Immature natural killer cell (primary cell): Measurements from ENCODE around the gene AMN. TPM values are rescaled to one million over a fixed set of nuclear protein-coding genes. Genes with fewer than 3 reads are reported as not detected.

Experiments used
- DNase-seq, 3 donors: peaks; one replicate each; pipeline ENCODE4 v3.0.0; 2022; ENCODE audit warnings: mixed read lengths in 1 of 3
- H3K27ac Mint-ChIP-seq, 6 donors: one replicate each; pipeline ENCODE4 v1.8.0; 2020; ENCODE audit warnings: mixed read lengths in 6 of 6, mild to moderate bottlenecking in 5 of 6, inconsistent platforms in 4 of 6, moderate library complexity in 3 of 6
- H3K27me3 Mint-ChIP-seq, 3 donors: one replicate each; pipeline ENCODE4 v1.8.0; 2020 to 2021; ENCODE audit warnings: low read depth in 3 of 3, mild to moderate bottlenecking in 3 of 3, mixed read lengths in 3 of 3, moderate library complexity in 3 of 3, inconsistent platforms in 1 of 3
- H3K36me3 Mint-ChIP-seq, 3 donors: one replicate each; pipeline ENCODE4 v1.8.0; 2020; ENCODE audit warnings: mixed read lengths in 3 of 3, inconsistent platforms in 2 of 3, mild to moderate bottlenecking in 2 of 3
- H3K4me1 Mint-ChIP-seq, 2 donors: one replicate each; pipeline ENCODE4 v1.8.0; 2020; ENCODE audit warnings: inconsistent platforms in 2 of 2, mild to moderate bottlenecking in 2 of 2, mixed read lengths in 2 of 2, moderate library complexity in 1 of 2
- H3K4me3 Mint-ChIP-seq, 5 donors: one replicate each; pipeline ENCODE4 v1.8.0; 2020; ENCODE audit warnings: mild to moderate bottlenecking in 5 of 5, mixed read lengths in 5 of 5, inconsistent platforms in 3 of 5, moderate library complexity in 3 of 5
- H3K9me3 Mint-ChIP-seq, 6 donors: one replicate each; pipeline ENCODE4 v1.8.0; 2020; ENCODE audit warnings: mild to moderate bottlenecking in 6 of 6, mixed read lengths in 6 of 6, inconsistent platforms in 4 of 6, moderate library complexity in 3 of 6
- polyA plus RNA-seq, 3 donors: library from polyadenylated mRNA; unstranded; fragments of 300-500 nt; fragmentation: Illumina TruSeq; gene quantifications; one replicate each; pipeline ENCODE4 v1.2.3, GENCODE V29; 2021

Gene AMN
- polyA plus RNA-seq, 3 donors from 2014 or later, result 0.52 to 1.2 TPM; not detected in 1

DNA sequence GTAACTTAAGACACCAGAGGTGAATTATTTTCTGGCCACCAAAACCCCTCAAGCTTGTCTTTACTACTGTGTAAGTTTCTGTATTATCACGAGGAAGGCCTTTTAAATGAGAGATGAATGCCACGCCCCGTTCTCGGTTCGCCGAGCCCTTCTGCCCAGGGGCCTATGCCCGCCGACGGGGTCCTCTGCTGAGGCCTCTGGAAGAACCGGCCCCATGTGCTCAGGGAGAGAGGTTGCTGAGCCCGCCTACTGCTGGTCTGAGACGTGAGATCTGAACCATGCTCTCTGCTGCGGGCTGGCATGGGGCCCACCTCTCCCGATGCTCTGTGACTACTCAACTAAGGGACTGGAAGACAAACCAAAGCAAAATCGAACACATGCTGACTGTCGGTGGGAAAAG lies 21.0 kb downstream of the AMN start:
- Mint-ChIP-seq H3K4me3 (no peak overlapping the region), H3K27me3 (no peaks in the 10 kb centered on the region), H3K27ac (no peak overlapping the region), H3K36me3 (no peaks in the 10 kb centered on the region), H3K9me3 (no peaks in the 10 kb centered on the region), H3K4me1 (peaks cover 4 to 6% of the 10 kb centered on the region in 2 donors)
- DNase-seq, result no peak

DNA sequence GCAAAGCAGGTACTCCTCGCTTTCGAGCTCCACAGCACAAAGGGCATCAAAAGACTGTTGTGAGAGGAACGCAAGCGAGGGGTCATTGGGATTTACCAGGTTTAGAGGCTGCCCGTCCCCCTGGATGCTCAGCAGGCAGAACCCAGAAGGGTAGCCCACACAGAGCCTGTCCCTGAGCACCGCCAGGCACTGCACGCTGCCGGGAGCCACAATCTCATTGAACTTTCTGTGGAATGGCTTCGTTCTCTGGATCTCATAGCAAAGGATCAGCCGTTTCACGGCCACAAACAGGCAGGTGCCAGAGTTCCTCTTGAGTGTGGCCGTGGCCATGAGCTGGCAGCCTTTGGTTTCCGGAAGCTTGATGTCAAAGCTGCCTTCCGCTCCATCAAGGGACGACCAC lies 21.5 kb downstream of the AMN start:
- DNase-seq, result no peak
- Mint-ChIP-seq H3K4me3 (no peak overlapping the region), H3K4me1 (peaks cover 8 to 10% of the 10 kb centered on the region in 2 donors), H3K36me3 (no peaks in the 10 kb centered on the region), H3K27me3 (no peaks in the 10 kb centered on the region), H3K27ac (no peak overlapping the region), H3K9me3 (no peaks in the 10 kb centered on the region)

DNA sequence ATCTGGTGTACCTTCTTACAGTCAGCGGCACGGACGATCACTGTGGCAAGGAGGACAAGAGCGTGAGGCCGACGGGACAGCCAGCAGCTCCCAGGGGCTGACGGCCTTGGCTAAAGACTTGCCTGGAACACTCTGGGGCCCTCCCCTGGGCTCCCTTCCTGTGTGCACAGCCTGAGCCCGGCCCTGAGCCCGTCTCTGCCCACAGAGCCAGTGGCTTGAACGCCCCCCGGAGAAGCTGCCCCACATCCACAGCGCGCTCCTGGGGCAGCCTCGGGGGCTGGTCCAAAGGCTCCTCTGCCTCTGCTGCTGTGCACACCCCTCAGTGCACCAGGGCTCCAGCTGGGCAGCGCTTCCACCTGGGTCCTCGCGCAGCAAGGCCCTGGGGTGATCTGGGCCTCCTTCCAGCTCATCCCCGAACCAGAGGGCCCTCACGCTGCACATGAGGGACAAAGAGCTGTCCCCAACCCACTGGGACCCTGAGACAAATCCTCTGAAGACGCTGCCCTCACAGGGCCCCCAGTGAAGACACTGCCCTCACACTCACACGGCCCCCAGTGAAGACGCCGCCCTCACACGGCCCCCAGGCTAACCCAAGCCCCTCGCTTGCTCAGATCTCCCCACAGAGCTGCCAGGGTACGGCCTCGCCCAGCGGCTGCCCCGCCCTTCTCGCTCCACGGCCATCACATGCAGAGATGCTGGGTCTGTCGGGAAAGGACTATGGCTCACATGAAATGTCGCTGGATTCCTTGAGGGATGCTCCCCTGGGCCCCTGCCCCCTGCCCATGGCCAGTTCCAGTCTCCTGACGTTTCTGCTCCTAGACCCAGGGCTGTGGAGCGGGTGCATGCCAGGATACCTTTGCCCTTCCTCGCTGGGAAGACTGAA lies 22.2 kb downstream of the AMN start:
- no peak overlapping the region for H3K27ac Mint-ChIP-seq
- H3K36me3 Mint-ChIP-seq, result no peaks in the 10 kb centered on the region
- H3K4me1 Mint-ChIP-seq, result peaks cover 14 to 17% of the 10 kb centered on the region in 2 donors
- no peak overlapping the region for H3K4me3 Mint-ChIP-seq
- no peak for DNase-seq
- no peaks in the 10 kb centered on the region for H3K9me3 Mint-ChIP-seq
- H3K27me3 Mint-ChIP-seq, result peaks cover 0 to 3% (median 0%) of the 10 kb centered on the region in 3 donors

DNA sequence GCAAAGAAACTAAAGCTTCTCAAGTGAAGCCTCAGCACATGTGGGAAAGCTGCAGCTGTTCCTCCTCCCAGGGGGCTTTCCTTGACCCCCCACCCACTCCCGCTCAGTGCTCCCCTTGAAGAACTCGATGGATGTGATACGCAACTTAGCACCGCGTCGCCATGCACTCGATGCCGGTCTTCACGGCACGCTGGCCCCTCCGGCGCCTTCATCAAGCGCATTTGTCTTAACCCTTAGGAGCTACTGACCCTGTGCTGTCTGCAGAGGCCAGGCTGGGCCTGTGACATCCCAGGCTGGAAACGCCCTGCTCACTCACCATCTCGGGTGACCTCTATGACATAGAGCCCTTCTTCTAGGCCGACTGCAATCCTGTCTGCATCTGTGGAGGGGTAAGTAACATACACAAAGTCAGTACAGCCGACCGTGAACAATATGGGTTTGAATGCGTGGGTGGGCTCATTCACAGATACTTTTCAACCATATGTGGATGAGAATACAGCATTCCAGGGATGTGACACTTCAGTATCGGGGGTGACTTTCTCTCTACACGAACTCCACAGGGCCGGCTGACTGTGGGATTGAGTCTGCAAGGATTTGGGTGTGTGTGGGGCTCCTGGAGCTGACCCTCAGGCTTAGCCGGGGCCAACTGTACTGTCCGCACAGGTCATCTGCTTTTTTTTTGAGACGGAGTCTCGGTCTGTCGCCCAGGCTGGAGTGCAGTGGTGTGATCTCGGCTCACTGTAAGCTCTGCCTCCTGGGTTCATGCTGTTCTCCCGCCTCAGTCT lies 23.1 kb downstream of the AMN start:
- Mint-ChIP-seq H3K27me3 (peaks cover 0 to 3% (median 0%) of the 10 kb centered on the region in 3 donors), H3K4me1 (peaks cover 14 to 18% of the 10 kb centered on the region in 2 donors), H3K4me3 (no peak overlapping the region), H3K9me3 (no peaks in the 10 kb centered on the region), H3K27ac (no peak overlapping the region), H3K36me3 (no peaks in the 10 kb centered on the region)
- DNase-seq, result no peak

DNA sequence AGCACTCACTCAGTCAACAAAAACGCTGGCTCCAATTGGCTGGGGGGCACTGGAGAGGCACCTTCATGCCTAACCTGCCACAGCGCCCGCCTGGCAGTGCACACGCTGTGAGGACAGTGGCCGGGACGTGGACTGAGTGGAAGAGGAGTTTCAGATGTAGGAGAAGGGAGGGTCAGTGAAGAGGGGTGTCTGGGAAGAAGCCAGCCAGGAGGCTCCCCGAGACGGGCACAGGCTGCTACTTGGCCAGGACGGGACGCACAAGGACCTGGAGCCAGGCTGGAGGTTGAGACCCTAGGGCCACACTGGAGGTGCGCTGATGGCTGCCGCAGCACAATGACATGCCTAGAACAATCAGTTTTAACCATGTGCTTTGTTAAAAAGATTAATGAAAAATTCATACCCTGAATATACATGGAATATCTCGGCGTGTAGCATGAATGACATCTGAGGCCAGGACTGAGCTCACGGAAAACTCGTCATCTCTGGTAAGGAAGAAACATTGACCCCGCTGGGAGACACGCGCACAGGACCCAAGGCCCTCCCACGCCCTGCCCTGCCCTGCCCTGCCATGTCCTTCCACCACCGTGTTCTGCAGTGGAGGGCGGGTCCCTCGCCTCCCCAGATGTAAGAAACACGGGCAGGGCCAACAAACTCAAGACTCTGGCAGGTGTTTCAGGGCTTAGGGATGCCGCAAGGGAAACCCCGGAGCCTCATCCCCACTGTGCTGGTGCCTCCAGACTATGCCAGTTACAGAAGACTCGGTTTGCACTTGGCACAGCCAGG lies 25.0 kb downstream of the AMN start:
- H3K9me3 Mint-ChIP-seq, result no peaks in the 10 kb centered on the region
- no peak overlapping the region for H3K4me3 Mint-ChIP-seq
- peaks cover 0 to 7% (median 0%) of the 10 kb centered on the region in 3 donors for H3K27me3 Mint-ChIP-seq
- peaks cover 14 to 18% of the 10 kb centered on the region in 2 donors for H3K4me1 Mint-ChIP-seq
- no peak for DNase-seq
- H3K36me3 Mint-ChIP-seq, result no peaks in the 10 kb centered on the region
- no peak overlapping the region for H3K27ac Mint-ChIP-seq

DNA sequence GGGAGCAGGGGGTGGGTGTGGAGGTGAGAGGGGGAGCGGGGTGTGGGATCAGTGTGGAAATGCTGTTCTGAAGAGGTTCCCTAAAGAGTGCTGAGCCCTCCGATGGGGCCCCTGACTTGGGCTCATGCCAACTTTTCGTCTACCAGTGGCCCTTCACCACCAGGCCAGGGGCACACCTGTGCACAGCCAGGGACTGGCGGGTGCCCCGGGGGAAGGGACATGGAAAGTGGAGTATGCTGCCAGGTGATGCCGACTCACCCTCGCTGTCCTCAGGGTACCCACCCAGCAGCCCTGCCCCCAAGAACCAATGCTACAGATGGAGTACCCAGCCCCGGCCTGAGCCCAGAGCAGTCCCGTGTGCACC lies 26.2 kb downstream of the AMN start:
- peaks cover 0 to 9% (median 0%) of the 10 kb centered on the region in 3 donors for H3K27me3 Mint-ChIP-seq
- H3K36me3 Mint-ChIP-seq, result no peaks in the 10 kb centered on the region
- peak overlapping the region in 3 of 5 donors; percentile 55 to 62 (median 62) for H3K4me3 Mint-ChIP-seq
- peaks cover 14 to 18% of the 10 kb centered on the region in 2 donors for H3K4me1 Mint-ChIP-seq
- DNase-seq, result no peak
- peak overlapping the region in 3 of 6 donors; percentile 9 to 48 (median 36) for H3K27ac Mint-ChIP-seq
- no peaks in the 10 kb centered on the region for H3K9me3 Mint-ChIP-seq

DNA sequence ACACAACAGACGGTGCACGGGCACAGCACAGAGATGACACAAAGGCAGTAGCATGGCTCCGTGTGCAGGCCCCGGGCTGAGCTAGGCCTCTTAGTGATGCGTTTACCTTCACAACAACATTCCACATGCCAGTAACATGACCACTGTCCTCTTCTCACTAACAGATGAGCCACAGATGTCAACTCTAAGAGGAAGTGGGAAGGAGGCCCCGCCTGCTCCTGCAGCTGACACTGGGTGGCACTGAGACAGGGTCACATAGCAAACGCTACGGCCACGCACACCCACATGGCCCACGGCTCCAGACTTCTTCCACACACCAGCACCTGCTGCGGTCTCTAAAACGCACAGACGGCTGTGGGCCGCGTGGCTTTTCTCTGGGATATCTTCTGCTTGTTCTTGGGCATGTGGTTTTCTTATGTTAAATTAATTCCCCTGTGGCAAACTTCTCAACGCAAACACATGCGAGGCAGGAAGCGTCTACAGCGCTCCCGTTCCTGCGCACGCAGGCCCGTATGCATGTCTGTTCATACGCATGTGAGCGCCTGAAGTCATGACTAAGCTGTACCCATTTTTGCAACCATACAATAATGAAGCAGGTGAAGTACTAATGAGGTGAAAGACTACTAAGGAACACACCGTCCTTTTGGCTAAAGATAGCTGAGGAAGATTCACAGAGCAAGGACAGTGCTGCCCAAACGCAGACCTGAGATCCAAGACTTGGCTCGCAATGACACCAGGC lies 26.8 kb downstream of the AMN start:
- Mint-ChIP-seq H3K4me3 (peak overlapping the region in 4 of 5 donors; percentile 22 to 62 (median 58)), H3K27ac (peak overlapping the region in 4 of 6 donors; percentile 9 to 48 (median 40)), H3K27me3 (peaks cover 0 to 9% (median 0%) of the 10 kb centered on the region in 3 donors), H3K4me1 (peaks cover 14 to 18% of the 10 kb centered on the region in 2 donors), H3K36me3 (no peaks in the 10 kb centered on the region), H3K9me3 (no peaks in the 10 kb centered on the region)
- peak; percentile 17 to 31 (median 31) for DNase-seq

DNA sequence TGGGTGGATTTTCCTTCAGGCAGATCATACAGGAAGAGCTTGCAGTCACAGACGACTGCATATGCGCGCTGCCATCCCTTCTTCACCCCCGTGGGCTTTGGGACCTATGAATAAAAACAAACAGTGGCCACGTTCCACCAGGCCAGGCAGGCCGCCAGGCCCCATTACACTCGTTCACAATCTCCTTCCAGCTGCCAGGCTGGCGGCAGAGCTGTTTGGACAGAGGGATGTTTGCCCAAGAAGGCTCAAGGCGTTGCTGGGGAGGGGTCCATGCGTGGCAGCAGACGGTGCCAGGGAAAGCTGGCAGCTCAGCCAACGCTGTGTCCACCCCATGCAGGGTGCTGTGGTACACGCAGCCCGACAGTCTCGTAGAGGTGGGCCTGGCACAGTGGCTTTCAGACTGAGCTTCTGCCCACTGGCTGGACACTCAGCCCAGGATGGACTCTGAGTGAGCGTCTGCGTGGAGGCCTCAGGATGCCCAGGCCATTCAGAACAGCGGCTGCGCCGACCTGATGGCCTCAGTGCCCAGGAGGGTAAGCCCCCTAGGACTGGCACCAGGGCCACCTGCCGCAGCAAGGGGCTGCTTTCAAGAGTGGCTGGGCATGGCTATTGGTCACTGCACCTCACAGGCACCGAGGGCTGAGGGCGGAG lies 27.5 kb downstream of the AMN start:
- peak overlapping the region in 2 of 6 donors; percentile 34 to 36 for H3K27ac Mint-ChIP-seq
- H3K9me3 Mint-ChIP-seq, result no peaks in the 10 kb centered on the region
- peaks cover 14 to 18% of the 10 kb centered on the region in 2 donors for H3K4me1 Mint-ChIP-seq
- DNase-seq, result no peak
- H3K27me3 Mint-ChIP-seq, result peaks cover 0 to 9% (median 2%) of the 10 kb centered on the region in 3 donors
- no peak overlapping the region for H3K4me3 Mint-ChIP-seq
- H3K36me3 Mint-ChIP-seq, result no peaks in the 10 kb centered on the region

DNA sequence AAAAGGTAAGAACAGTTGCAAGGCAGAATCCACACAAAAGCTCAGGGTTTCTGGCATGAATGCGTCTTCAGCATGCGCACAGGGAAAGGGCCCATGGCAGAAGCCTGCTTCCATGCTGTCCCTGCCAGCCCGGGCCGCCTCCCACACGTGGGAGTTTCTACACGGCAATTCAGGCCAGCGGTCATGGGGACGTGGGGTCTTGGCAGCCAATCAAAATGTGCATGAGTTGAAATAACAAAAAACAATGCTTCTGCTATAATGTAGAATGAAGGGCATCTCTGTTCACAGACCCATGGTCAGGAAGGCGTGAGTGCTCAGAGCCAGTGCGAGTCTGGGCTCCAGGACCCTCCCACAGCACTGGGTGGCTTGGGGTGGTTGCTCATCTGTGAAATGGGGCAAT lies 28.6 kb downstream of the AMN start:
- no peaks in the 10 kb centered on the region for H3K9me3 Mint-ChIP-seq
- no peak overlapping the region for H3K27ac Mint-ChIP-seq
- DNase-seq, result no peak
- no peak overlapping the region for H3K4me3 Mint-ChIP-seq
- peaks cover 0 to 9% (median 2%) of the 10 kb centered on the region in 3 donors for H3K27me3 Mint-ChIP-seq
- no peaks in the 10 kb centered on the region for H3K36me3 Mint-ChIP-seq
- H3K4me1 Mint-ChIP-seq, result peaks cover 14 to 18% of the 10 kb centered on the region in 2 donors

DNA sequence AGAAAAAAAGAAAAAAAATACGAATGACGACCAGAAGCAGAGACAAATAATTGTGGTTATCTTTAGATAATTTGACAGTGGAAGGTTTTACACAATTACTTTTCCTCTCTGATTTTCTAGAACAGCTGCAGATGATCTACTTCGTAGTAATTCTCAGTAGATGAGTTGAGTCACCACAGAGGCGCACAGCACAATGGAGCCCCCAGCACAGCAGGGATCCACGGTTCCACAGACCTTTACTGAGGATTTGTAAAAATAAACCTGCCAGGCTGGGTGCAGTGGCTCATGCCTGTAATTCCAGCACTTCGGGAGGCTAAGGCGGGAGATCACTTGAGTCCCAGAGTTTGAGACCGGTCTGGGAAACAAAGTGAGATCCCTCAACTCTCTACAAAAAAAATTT lies 29.3 kb downstream of the AMN start:
- peaks cover 0 to 9% (median 2%) of the 10 kb centered on the region in 3 donors for H3K27me3 Mint-ChIP-seq
- no peak for DNase-seq
- H3K27ac Mint-ChIP-seq, result no peak overlapping the region
- H3K4me1 Mint-ChIP-seq, result peaks cover 14 to 18% of the 10 kb centered on the region in 2 donors
- no peaks in the 10 kb centered on the region for H3K9me3 Mint-ChIP-seq
- no peak overlapping the region for H3K4me3 Mint-ChIP-seq
- H3K36me3 Mint-ChIP-seq, result no peaks in the 10 kb centered on the region

DNA sequence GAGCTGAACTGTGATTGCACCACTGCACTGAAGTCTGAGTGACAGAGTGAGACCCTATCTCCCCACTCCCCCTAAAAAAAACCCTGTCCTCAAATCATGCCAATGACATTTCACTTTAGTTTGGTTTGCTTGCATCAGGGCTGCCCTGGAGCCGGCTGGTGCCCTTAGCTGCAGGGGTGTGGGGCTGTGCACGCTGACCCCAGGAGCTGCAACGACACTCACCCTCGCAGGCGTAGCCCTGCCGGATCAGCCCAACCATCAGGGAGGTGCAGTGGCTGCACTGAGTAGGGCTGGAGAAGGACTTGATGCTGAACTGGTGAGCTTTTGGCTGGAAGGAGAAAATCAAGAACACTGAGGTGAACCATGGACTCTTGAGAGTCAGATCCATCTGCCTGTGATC lies 29.8 kb downstream of the AMN start:
- Mint-ChIP-seq H3K4me1 (peaks cover 12 to 18% of the 10 kb centered on the region in 2 donors), H3K9me3 (no peaks in the 10 kb centered on the region), H3K4me3 (no peak overlapping the region), H3K27me3 (peaks cover 0 to 9% (median 2%) of the 10 kb centered on the region in 3 donors), H3K36me3 (no peaks in the 10 kb centered on the region), H3K27ac (no peak overlapping the region)
- no peak for DNase-seq

DNA sequence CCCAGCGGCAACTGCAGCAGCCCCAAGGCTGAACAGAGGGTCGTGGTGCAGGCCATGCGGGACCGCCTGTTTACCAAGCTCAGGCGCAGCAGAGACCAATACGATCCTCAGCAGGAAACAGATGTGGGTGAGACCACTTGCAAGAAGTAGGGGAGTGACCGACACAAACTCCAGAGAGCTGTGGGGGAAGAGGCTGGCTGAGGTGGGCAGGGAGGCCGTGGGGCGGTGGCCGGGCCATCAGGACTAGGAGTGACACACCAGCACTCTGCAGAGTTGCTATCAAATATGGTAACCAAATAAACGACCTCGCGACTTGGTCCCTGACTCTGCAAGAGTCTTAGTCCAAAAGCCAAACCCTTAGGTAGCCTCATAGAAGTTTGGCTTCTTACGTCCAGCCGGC lies 30.6 kb downstream of the AMN start:
- Mint-ChIP-seq H3K27me3 (peaks cover 0 to 9% (median 2%) of the 10 kb centered on the region in 3 donors), H3K36me3 (no peaks in the 10 kb centered on the region), H3K4me1 (peaks cover 11 to 13% of the 10 kb centered on the region in 2 donors), H3K4me3 (no peak overlapping the region), H3K27ac (no peak overlapping the region), H3K9me3 (no peaks in the 10 kb centered on the region)
- DNase-seq, result no peak
